Measurements from ENCODE around the gene CALCOCO1.

The CALCOCO1 gene

GRCh38 chr12:53752192-53752601 lies 24.9 kb upstream of the CALCOCO1 start:
- no peak for FAIRE-seq

- FAIRE-seq: no peak
Observed at GRCh38 chr12:53751336-53752191, 24.3 kb upstream of the CALCOCO1 start, which contains the start of gene CISTR. Gene CISTR, minus strand, starts transcription at chr12:53751979.

GRCh38 chr12:53750812-53751335 lies 23.6 kb upstream of the CALCOCO1 start:
- FAIRE-seq: no peak

- FAIRE-seq: no peak
Observed at GRCh38 chr12:53749986-53750811, 22.9 kb upstream of the CALCOCO1 start.

GRCh38 chr12:53748072-53748840 lies 21.0 kb upstream of the CALCOCO1 start:
- no peak for FAIRE-seq

GRCh38 chr12:53747095-53747494 lies 19.8 kb upstream of the CALCOCO1 start:
- no peak for FAIRE-seq

- FAIRE-seq: no peak
Observed at GRCh38 chr12:53746592-53747092, 19.4 kb upstream of the CALCOCO1 start.

- FAIRE-seq: no peak
Observed at GRCh38 chr12:53744751-53745150, 17.5 kb upstream of the CALCOCO1 start.

GRCh38 chr12:53744130-53744441 lies 16.8 kb upstream of the CALCOCO1 start:
- FAIRE-seq: no peak

GRCh38 chr12:53743266-53744129 lies 16.2 kb upstream of the CALCOCO1 start:
- FAIRE-seq: no peak

GRCh38 chr12:53740130-53740491 lies 12.9 kb upstream of the CALCOCO1 start:
- FAIRE-seq: no peak

- no peak for FAIRE-seq
Observed at GRCh38 chr12:53739214-53740129, 12.2 kb upstream of the CALCOCO1 start.

- FAIRE-seq: no peak
Observed at GRCh38 chr12:53738406-53739213, 11.4 kb upstream of the CALCOCO1 start.

- FAIRE-seq: no peak
Observed at GRCh38 chr12:53737951-53738405, 10.7 kb upstream of the CALCOCO1 start.

GRCh38 chr12:53737093-53737808 lies 10.0 kb upstream of the CALCOCO1 start:
- no peak for FAIRE-seq

GRCh38 chr12:53736592-53736991 lies 9.3 kb upstream of the CALCOCO1 start:
- no peak for FAIRE-seq

- no peak for FAIRE-seq
Observed at GRCh38 chr12:53735556-53735955, 8.3 kb upstream of the CALCOCO1 start.

- FAIRE-seq: no peak
Observed at GRCh38 chr12:53734425-53734824, 7.2 kb upstream of the CALCOCO1 start.

- no peak for FAIRE-seq
Observed at GRCh38 chr12:53733807-53734200, 6.6 kb upstream of the CALCOCO1 start.

All from colon (tissue), 2 donors.